HEK293 (cell line): ENCODE measurements around the gene ABCF1.

Source experiments
- FEZF1 ChIP-seq: fragments of 450-650 bp; formaldehyde crosslinking; IDR thresholded peaks from 2 replicates; pipeline ENCODE4 v1.5.1; 2016; ENCODE audit warnings: missing biosample characterization, missing genetic modification characterization
- GLI4 ChIP-seq: fragments of 450-650 bp; formaldehyde crosslinking; IDR thresholded peaks from 2 replicates; pipeline ENCODE4 v1.5.1; 2016; ENCODE audit warnings: missing biosample characterization, missing genetic modification characterization
- GLIS1 ChIP-seq: fragments of 450-650 bp; formaldehyde crosslinking; IDR thresholded peaks from 2 replicates; pipeline ENCODE4 v1.5.1; 2016; ENCODE audit warnings: missing biosample characterization, missing genetic modification characterization
- GLIS2 ChIP-seq: fragments of 450-650 bp; formaldehyde crosslinking; IDR thresholded peaks from 2 replicates; pipeline ENCODE4 v1.5.1; 2016; ENCODE audit warnings: missing biosample characterization, missing genetic modification characterization
- PATZ1 ChIP-seq: fragments of 450-650 bp; formaldehyde crosslinking; IDR thresholded peaks from 2 replicates; pipeline ENCODE4 v1.5.1; 2016; ENCODE audit warnings: missing biosample characterization, missing genetic modification characterization
- RBAK ChIP-seq: fragments of 450-650 bp; formaldehyde crosslinking; IDR thresholded peaks from 2 replicates; pipeline ENCODE4 v1.5.1; 2016; ENCODE audit warnings: missing biosample characterization, missing genetic modification characterization
- TCF7L2 ChIP-seq: IDR thresholded peaks from 2 replicates; pipeline ENCODE4 v1.6.1; 2011; ENCODE audit warnings: low read depth, mild to moderate bottlenecking, inconsistent platforms, low read length, moderate library complexity, borderline replicate concordance
- TSHZ1 ChIP-seq: fragments of 450-650 bp; formaldehyde crosslinking; IDR thresholded peaks from 2 replicates; pipeline ENCODE4 v1.5.1; 2016; ENCODE audit warnings: missing biosample characterization, missing genetic modification characterization, borderline replicate concordance
- ZBTB8A ChIP-seq: fragments of 450-650 bp; formaldehyde crosslinking; IDR thresholded peaks from 2 replicates; pipeline ENCODE4 v1.5.1; 2016; ENCODE audit warnings: missing biosample characterization, missing genetic modification characterization
- ZFP37 ChIP-seq: fragments of 450-650 bp; formaldehyde crosslinking; IDR thresholded peaks from 2 replicates; pipeline ENCODE4 v1.5.1; 2016; ENCODE audit warnings: missing biosample characterization, missing genetic modification characterization
- ZFP69B ChIP-seq: fragments of 450-650 bp; formaldehyde crosslinking; IDR thresholded peaks from 2 replicates; pipeline ENCODE4 v1.5.1; 2016; ENCODE audit warnings: missing biosample characterization, missing genetic modification characterization
- ZNF133 ChIP-seq: fragments of 450-650 bp; formaldehyde crosslinking; IDR thresholded peaks from 2 replicates; pipeline ENCODE4 v1.5.1; 2016; ENCODE audit warnings: missing biosample characterization, missing genetic modification characterization
- ZNF146 ChIP-seq: fragments of 450-650 bp; formaldehyde crosslinking; IDR thresholded peaks from 2 replicates; pipeline ENCODE4 v1.5.1; 2016; ENCODE audit warnings: missing biosample characterization, missing genetic modification characterization
- ZNF175 ChIP-seq: fragments of 450-650 bp; formaldehyde crosslinking; IDR thresholded peaks from 2 replicates; pipeline ENCODE4 v1.5.1; 2016; ENCODE audit warnings: missing biosample characterization, missing genetic modification characterization
- ZNF239 ChIP-seq: fragments of 450-650 bp; formaldehyde crosslinking; IDR thresholded peaks from 2 replicates; pipeline ENCODE4 v1.5.1; 2016; ENCODE audit warnings: missing biosample characterization, missing genetic modification characterization
- ZNF24 ChIP-seq: fragments of 450-650 bp; formaldehyde crosslinking; IDR thresholded peaks from 2 replicates; pipeline ENCODE4 v1.5.1; 2016; ENCODE audit warnings: missing biosample characterization, missing genetic modification characterization
- ZNF274 ChIP-seq, 2 experiments: fragments of 200-500 bp in 1 of 2; fragments of 450-650 bp in 1 of 2; sonication (Bioruptor generic) in 1 of 2; formaldehyde crosslinking in 1 of 2; IDR thresholded peaks; 2 replicates each; pipeline versions ENCODE4 v1.5.1 to v1.6.1; 2014 to 2016; ENCODE audit warnings: borderline replicate concordance in 1 of 2, inconsistent platforms in 1 of 2, low read length in 1 of 2, missing biosample characterization in 1 of 2, missing genetic modification characterization in 1 of 2
- ZNF302 ChIP-seq: fragments of 450-650 bp; formaldehyde crosslinking; IDR thresholded peaks from 2 replicates; pipeline ENCODE4 v1.5.1; 2016; ENCODE audit warnings: missing biosample characterization, missing genetic modification characterization, low read depth
- ZNF423 ChIP-seq: fragments of 450-650 bp; formaldehyde crosslinking; IDR thresholded peaks from 2 replicates; pipeline ENCODE4 v1.5.1; 2016; ENCODE audit warnings: missing biosample characterization, missing genetic modification characterization
- ZNF473 ChIP-seq: fragments of 450-650 bp; formaldehyde crosslinking; IDR thresholded peaks from 2 replicates; pipeline ENCODE4 v1.5.1; 2017; ENCODE audit warnings: missing biosample characterization, missing genetic modification characterization
- ZNF48 ChIP-seq: fragments of 450-650 bp; formaldehyde crosslinking; IDR thresholded peaks from 2 replicates; pipeline ENCODE4 v1.5.1; 2016; ENCODE audit warnings: missing biosample characterization, missing genetic modification characterization
- ZNF544 ChIP-seq: fragments of 450-650 bp; formaldehyde crosslinking; IDR thresholded peaks from 2 replicates; pipeline ENCODE4 v1.5.0; 2017; ENCODE audit warnings: missing biosample characterization, missing genetic modification characterization
- ZNF549 ChIP-seq: fragments of 450-650 bp; IDR thresholded peaks from 2 replicates; pipeline ENCODE4 v1.5.1; 2018; ENCODE audit warnings: missing biosample characterization, missing genetic modification characterization, mild to moderate bottlenecking, inconsistent platforms, moderate library complexity
- ZNF571 ChIP-seq: fragments of 450-650 bp; formaldehyde crosslinking; IDR thresholded peaks from 2 replicates; pipeline ENCODE4 v1.5.0; 2017; ENCODE audit warnings: missing biosample characterization, missing genetic modification characterization
- ZNF621 ChIP-seq: fragments of 450-650 bp; formaldehyde crosslinking; IDR thresholded peaks from 2 replicates; pipeline ENCODE4 v1.5.1; 2017; ENCODE audit warnings: missing biosample characterization, missing genetic modification characterization
- ZNF830 ChIP-seq: fragments of 450-650 bp; IDR thresholded peaks from 2 replicates; pipeline ENCODE4 v1.5.0; 2018; ENCODE audit warnings: missing biosample characterization, missing genetic modification characterization, low read depth, mild to moderate bottlenecking, moderate library complexity
- TF ChIP-seq, protein P1 (sequence below): fragments of 450-650 bp; formaldehyde crosslinking; IDR thresholded peaks from 2 replicates; pipeline ENCODE4 v1.5.1; 2017; ENCODE audit warnings: missing biosample characterization, missing genetic modification characterization
- TF ChIP-seq, protein P2 (sequence below): fragments of 450-650 bp; formaldehyde crosslinking; IDR thresholded peaks from 2 replicates; pipeline ENCODE4 v1.5.0; 2017; ENCODE audit warnings: missing biosample characterization, missing genetic modification characterization, borderline replicate concordance
- TF ChIP-seq, protein P3 (sequence below): fragments of 450-650 bp; formaldehyde crosslinking; IDR thresholded peaks from 2 replicates; pipeline ENCODE4 v1.5.1; 2016; ENCODE audit warnings: missing biosample characterization, missing genetic modification characterization

The ABCF1 gene

DNA sequence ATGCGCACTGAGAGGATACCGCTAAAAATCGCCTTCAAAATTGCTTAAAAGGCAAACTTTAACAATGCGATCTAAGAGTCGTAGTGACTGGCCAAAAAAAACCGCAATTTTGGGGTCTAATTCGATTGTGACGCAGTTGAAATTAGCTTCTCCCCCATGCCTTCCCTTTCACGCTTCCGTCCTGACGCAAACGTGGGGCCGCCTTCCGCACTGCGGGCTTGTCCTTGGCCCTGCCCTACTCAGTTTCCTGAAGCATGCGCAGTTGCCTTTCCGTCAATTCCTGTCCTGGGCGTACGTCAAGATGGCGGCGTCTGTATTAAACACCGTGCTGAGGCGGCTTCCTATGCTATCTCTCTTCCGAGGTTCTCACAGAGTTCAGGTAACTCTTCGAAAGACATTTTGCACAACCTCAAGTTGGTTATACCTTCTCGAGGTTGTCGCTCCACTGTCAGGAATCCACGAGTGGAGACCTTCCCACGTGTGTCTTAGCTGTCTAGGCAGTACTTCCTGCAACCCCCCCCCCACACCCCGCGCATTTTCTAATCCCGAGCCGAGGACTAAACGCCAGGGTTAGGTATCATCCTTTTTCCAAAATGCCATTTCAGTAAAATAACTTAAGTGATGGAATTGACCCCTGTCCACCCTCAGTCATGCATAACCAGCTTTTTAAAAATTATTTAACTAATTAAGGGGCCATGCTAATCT lies 46.5 kb downstream of the ABCF1 start, which contains the start of gene MRPS18B (continued):
- TF ChIP-seq TSHZ1 (tag by site-specific recombination) (no peak), ZNF274 (IDR thresholded peaks at IDR 0.05; ENCODE audit: low read length) (no peak), ZNF274 (tag by site-specific recombination; IDR thresholded peaks at IDR 0.05; ENCODE audit: borderline replicate concordance) (no peak), FEZF1 (tag by site-specific recombination) (no peak), ZNF830 (tag by site-specific recombination) (no peak), ZNF302 (tag by site-specific recombination) (no peak), ZNF544 (tag by site-specific recombination) (no peak), ZNF239 (tag by site-specific recombination) (no peak; the same call in 1 of the 2 replicates), ZBTB8A (tag by site-specific recombination) (0 out of 2 replicates have a peak, but pooled peaks have one; percentile 9), ZNF571 (tag by site-specific recombination) (no peak), PATZ1 (tag by site-specific recombination) (peak; percentile 73), ZNF473 (no peak), ZNF146 (tag by site-specific recombination) (no peak), ZNF133 (no peak), ZNF549 (tag by site-specific recombination) (no peak), ZNF48 (tag by site-specific recombination) (no peak), ZNF175 (no peak), RBAK (tag by site-specific recombination) (no peak), GLIS2 (no peak), GLIS1 (tag by site-specific recombination) (no peak), ZNF621 (tag by site-specific recombination) (no peak), ZNF24 (no peak; the same call in 1 of the 2 replicates), ZNF423 (no peak), TCF7L2 (no peak), GLI4 (tag by site-specific recombination) (no peak), ZFP37 (tag by site-specific recombination) (peak; percentile 95), ZFP69B (0 out of 2 replicates have a peak, but pooled peaks have one; percentile 48)
- TF ChIP-seq, protein P1, sequence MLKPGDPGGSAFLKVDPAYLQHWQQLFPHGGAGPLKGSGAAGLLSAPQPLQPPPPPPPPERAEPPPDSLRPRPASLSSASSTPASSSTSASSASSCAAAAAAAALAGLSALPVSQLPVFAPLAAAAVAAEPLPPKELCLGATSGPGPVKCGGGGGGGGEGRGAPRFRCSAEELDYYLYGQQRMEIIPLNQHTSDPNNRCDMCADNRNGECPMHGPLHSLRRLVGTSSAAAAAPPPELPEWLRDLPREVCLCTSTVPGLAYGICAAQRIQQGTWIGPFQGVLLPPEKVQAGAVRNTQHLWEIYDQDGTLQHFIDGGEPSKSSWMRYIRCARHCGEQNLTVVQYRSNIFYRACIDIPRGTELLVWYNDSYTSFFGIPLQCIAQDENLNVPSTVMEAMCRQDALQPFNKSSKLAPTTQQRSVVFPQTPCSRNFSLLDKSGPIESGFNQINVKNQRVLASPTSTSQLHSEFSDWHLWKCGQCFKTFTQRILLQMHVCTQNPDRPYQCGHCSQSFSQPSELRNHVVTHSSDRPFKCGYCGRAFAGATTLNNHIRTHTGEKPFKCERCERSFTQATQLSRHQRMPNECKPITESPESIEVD (tag by site-specific recombination) = no peak
- TF ChIP-seq, protein P2, sequence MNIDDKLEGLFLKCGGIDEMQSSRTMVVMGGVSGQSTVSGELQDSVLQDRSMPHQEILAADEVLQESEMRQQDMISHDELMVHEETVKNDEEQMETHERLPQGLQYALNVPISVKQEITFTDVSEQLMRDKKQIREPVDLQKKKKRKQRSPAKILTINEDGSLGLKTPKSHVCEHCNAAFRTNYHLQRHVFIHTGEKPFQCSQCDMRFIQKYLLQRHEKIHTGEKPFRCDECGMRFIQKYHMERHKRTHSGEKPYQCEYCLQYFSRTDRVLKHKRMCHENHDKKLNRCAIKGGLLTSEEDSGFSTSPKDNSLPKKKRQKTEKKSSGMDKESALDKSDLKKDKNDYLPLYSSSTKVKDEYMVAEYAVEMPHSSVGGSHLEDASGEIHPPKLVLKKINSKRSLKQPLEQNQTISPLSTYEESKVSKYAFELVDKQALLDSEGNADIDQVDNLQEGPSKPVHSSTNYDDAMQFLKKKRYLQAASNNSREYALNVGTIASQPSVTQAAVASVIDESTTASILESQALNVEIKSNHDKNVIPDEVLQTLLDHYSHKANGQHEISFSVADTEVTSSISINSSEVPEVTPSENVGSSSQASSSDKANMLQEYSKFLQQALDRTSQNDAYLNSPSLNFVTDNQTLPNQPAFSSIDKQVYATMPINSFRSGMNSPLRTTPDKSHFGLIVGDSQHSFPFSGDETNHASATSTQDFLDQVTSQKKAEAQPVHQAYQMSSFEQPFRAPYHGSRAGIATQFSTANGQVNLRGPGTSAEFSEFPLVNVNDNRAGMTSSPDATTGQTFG (tag by site-specific recombination) = no peak
- TF ChIP-seq, protein P3, sequence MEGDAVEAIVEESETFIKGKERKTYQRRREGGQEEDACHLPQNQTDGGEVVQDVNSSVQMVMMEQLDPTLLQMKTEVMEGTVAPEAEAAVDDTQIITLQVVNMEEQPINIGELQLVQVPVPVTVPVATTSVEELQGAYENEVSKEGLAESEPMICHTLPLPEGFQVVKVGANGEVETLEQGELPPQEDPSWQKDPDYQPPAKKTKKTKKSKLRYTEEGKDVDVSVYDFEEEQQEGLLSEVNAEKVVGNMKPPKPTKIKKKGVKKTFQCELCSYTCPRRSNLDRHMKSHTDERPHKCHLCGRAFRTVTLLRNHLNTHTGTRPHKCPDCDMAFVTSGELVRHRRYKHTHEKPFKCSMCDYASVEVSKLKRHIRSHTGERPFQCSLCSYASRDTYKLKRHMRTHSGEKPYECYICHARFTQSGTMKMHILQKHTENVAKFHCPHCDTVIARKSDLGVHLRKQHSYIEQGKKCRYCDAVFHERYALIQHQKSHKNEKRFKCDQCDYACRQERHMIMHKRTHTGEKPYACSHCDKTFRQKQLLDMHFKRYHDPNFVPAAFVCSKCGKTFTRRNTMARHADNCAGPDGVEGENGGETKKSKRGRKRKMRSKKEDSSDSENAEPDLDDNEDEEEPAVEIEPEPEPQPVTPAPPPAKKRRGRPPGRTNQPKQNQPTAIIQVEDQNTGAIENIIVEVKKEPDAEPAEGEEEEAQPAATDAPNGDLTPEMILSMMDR (tag by site-specific recombination) = no peak
